ENCODE data around the gene NAT14.
"Not testable (repeated sequence)": the region's sequence is repeated elsewhere in the genome, so short reads cannot be mapped to it uniquely, and the experiment has no call there.

NAT14 gene

DNA sequence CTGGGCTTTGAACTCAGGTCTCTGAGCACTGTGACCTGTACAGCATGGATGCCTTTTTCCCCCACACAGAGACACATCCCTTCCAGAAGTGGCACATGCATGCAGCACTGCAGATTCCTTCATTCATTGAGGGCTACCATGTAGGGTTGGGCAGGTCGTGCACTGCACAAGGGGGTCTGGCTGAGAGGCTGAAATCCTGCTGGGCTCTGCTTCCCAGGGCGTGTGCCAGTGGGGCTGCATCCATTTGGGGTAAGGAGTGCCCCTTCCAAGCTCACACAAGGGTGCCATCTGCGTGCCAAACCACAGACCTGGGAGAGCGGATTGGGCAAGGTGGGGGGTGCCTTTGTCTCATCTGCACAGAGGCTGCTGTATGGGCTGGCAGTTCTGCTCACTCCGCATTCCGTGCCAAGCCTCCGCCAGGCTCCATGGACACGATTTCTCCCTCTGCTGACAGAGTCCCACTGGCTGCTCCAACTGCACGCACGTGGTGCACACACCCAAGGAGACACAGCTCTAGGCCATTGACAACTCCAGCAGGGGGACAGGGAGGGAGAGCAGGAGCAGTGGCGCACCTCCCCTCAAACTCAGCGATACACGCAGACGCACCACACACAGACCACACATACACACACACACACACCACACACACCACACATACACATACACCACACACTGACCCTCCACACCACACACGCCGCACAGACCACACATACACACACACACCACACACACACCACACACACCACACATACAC, 37.4 kb upstream of the NAT14 start:
- no peak overlapping the region for H3K4me3 ChIP-seq (replicated peaks; ENCODE audit: low read depth, low read length)
- DNase-seq (ENCODE audit: extremely low read depth, low read depth) = no peak
- TF ChIP-seq, protein P1, sequence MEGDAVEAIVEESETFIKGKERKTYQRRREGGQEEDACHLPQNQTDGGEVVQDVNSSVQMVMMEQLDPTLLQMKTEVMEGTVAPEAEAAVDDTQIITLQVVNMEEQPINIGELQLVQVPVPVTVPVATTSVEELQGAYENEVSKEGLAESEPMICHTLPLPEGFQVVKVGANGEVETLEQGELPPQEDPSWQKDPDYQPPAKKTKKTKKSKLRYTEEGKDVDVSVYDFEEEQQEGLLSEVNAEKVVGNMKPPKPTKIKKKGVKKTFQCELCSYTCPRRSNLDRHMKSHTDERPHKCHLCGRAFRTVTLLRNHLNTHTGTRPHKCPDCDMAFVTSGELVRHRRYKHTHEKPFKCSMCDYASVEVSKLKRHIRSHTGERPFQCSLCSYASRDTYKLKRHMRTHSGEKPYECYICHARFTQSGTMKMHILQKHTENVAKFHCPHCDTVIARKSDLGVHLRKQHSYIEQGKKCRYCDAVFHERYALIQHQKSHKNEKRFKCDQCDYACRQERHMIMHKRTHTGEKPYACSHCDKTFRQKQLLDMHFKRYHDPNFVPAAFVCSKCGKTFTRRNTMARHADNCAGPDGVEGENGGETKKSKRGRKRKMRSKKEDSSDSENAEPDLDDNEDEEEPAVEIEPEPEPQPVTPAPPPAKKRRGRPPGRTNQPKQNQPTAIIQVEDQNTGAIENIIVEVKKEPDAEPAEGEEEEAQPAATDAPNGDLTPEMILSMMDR (IDR thresholded peaks at IDR 0.05; ENCODE audit: low read depth, low read length, missing control alignments) = no peak

DNA sequence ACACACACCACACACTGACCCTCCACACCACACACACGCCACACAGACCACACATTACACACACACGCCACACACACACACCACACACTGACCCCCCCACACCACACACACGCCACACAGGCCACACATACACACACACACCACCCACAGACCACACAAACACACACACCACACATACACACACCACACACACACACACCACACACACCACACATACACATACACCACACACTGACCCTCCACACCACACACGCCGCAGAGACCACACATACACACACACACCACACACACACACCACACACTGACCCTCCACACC, 36.9 kb upstream of the NAT14 start:
- not testable (repeated sequence) for H3K4me3 ChIP-seq (replicated peaks; ENCODE audit: low read depth, low read length); DNase-seq (ENCODE audit: extremely low read depth, low read depth)

DNA sequence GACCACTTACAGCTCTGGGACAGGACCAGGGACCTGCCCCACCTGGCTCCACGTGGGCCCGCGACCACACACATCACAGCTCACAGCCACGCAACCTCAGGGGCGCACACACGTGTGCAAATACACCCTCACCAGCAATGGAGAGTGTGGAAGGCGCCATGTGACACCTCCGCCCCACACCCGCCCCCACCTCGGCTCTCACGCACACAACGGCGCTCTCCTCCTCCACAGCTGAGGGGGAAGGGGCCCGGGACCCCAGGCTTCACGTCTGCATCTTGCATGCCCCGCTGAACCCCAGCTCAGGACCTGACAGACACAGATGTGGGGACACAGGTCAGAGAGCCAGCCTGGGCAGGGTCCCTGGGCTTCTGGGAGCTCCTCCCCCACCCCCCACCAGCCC, 35.5 kb upstream of the NAT14 start:
- no peak for DNase-seq (ENCODE audit: extremely low read depth, low read depth)
- no peak overlapping the region for H3K4me3 ChIP-seq (replicated peaks; ENCODE audit: low read depth, low read length)
- TF ChIP-seq, protein P1 (IDR thresholded peaks at IDR 0.05; ENCODE audit: low read depth, low read length, missing control alignments) = no peak

DNA sequence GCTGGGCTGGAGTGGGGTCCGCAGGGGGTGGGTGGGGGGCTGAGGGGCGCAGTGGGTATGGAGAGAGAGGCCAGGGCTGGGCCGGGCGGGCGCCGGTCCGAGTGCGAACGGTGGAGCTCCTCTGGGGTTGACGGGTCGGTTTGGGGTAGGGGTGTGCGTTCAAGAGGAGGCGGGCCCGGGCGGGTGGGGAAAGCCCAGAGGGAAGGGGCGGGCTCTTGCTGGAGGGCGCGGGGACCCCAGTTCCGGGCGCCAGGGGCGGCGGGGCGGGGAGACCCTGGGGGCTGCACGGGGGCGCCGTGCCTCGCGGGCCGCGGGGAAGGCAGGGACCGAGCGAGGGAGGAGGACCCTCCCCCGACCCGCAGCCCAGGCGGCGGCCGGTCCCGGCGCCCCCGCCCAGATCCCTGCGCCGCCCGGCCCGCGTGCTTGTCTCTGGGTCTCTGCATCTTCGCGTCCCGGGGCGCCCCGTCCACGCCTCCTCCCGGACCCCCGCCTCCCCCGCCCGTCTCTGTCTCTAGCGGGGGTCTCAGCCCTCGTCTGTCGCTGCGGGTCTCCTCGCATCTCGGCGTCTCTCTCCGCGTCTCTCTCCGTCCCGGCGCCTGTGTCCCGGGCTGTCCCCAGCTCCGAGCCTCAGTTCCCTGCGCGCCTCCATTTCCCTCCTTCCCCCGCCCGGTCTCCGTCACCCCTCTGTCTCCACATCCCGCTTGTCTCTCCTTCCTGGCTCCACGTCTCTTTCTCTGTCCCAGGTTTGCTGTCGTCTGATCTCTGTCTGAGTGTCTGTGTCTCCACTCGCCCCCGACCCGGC, 33.6 kb upstream of the NAT14 start:
- no peak for DNase-seq (ENCODE audit: extremely low read depth, low read depth)
- no peak overlapping the region for H3K4me3 ChIP-seq (replicated peaks; ENCODE audit: low read depth, low read length)
- TF ChIP-seq, protein P1 (IDR thresholded peaks at IDR 0.05; ENCODE audit: low read depth, low read length, missing control alignments) = no peak

- TF ChIP-seq, protein P1 (IDR thresholded peaks at IDR 0.05; ENCODE audit: low read depth, low read length, missing control alignments) = no peak
- no peak for DNase-seq (ENCODE audit: extremely low read depth, low read depth)
- H3K4me3 ChIP-seq (replicated peaks; ENCODE audit: low read depth, low read length) = no peak overlapping the region
Observed at GRCh38 chr19:55451965-55452748, 32.8 kb upstream of the NAT14 start.

DNA sequence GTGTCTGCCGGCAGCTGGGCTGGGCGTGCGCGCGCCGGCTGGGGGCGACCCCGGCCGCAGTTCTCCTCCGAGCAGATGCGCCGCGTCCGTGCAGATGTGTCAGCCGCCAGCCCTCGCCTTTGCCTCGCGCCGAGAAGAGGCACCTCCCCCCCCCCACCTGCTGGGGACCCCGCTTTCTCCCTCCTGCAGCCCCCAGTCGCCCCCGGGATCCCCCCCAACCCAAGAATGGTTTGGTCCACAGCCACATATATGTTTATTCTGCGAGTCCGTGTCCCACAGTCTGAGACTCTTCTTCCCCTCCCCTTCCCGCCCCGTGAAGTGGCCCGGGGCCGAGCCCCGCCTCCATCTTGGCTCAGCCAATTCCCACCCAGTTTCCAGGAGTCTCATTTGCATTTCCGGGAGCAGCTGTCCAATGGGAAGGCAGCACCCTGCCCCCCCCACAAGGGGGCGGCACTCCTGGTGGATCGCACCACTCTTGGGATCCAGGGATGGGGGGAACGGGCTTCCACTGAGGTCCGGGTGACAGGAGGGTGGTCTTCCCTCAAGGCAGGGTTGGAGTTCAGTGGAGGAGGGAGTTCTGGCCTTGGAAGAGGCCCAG, 32.1 kb upstream of the NAT14 start:
- H3K4me3 ChIP-seq (replicated peaks; ENCODE audit: low read depth, low read length) = no peak overlapping the region
- peak; percentile 40 for DNase-seq (ENCODE audit: extremely low read depth, low read depth)
- TF ChIP-seq, protein P1 (IDR thresholded peaks at IDR 0.05; ENCODE audit: low read depth, low read length, missing control alignments) = no peak
